Bronchial epithelial cell (primary cell): ENCODE results near the gene ASAP2. TPM values are rescaled to one million over a fixed set of nuclear protein-coding genes. Genes with fewer than 3 reads are reported as not detected.

ENCODE experiments used
- DNase-seq: peaks from one replicate; pipeline ENCODE4 v3.0.0-alpha.2; 2010; ENCODE audit warnings: low read depth
- FAIRE-seq: peaks from 2 replicates; lab custom pipeline; 2011; peaks lifted over from hg19 to GRCh38; lab: Jason Lieb, UNC
- H3K27me3 ChIP-seq: 2 replicates; pipeline ENCODE4 v1.5.1; 2011; ENCODE audit warnings: low read length; ENCODE audit not compliant: control insufficient read depth, insufficient read depth
- H3K36me3 ChIP-seq: 2 replicates; pipeline ENCODE4 v1.5.1; 2011; ENCODE audit warnings: low read length; ENCODE audit not compliant: control insufficient read depth, insufficient read depth
- H3K4me3 ChIP-seq: 2 replicates; pipeline ENCODE4 v1.5.1; 2011; ENCODE audit warnings: mild to moderate bottlenecking, low read depth, low read length, control low read depth
- CTCF ChIP-seq: IDR thresholded peaks from 2 replicates; pipeline ENCODE4 v1.5.1; 2011; ENCODE audit warnings: mild to moderate bottlenecking, moderate library complexity, low read length, control low read depth, inconsistent platforms; ENCODE audit not compliant: insufficient read depth, severe bottlenecking
- total RNA-seq: library from RNA; depleted of rRNA; stranded (reverse); fragments of >200 nt; gene quantifications from 2 replicates; pipeline ENCODE4 v1.2.1, GENCODE V29; 2014

ASAP2 gene
- total RNA-seq, 1 donor from 2014 or later = 25.5 TPM

- no peak for FAIRE-seq
- no peak for TF ChIP-seq CTCF
- Histone ChIP-seq H3K27me3 (no peaks in the 10 kb centered on the region), H3K36me3 (peaks cover 2% of the 10 kb centered on the region), H3K4me3 (no peak overlapping the region)
- DNase-seq = no peak
Observed at GRCh38 chr2:9222239-9222892, 15.8 kb downstream of the ASAP2 start.

- no peak for TF ChIP-seq CTCF
- no peak for FAIRE-seq
- H3K27me3 ChIP-seq = no peaks in the 10 kb centered on the region
- H3K36me3 ChIP-seq = peaks cover 2% of the 10 kb centered on the region
- no peak for DNase-seq
- no peak overlapping the region for H3K4me3 ChIP-seq
Observed at GRCh38 chr2:9222893-9223287, 16.3 kb downstream of the ASAP2 start.

- TF ChIP-seq CTCF = no peak
- peaks cover 2% of the 10 kb centered on the region for H3K36me3 ChIP-seq
- FAIRE-seq (no peak), DNase-seq (no peak)
- H3K27me3 ChIP-seq = no peaks in the 10 kb centered on the region
- no peak overlapping the region for H3K4me3 ChIP-seq
Observed at GRCh38 chr2:9225806-9226205, 19.2 kb downstream of the ASAP2 start.

GRCh38 chr2:9226458-9227380, 20.1 kb downstream of the ASAP2 start:
- Histone ChIP-seq H3K36me3 (peaks cover 2% of the 10 kb centered on the region), H3K27me3 (no peaks in the 10 kb centered on the region), H3K4me3 (no peak overlapping the region)
- FAIRE-seq (no peak), DNase-seq (no peak)
- TF ChIP-seq CTCF = no peak

GRCh38 chr2:9228088-9228751, 21.6 kb downstream of the ASAP2 start:
- H3K4me3 ChIP-seq = no peak overlapping the region
- no peak for TF ChIP-seq CTCF
- H3K27me3 ChIP-seq = no peaks in the 10 kb centered on the region
- DNase-seq (peak; percentile 59), FAIRE-seq (no peak)
- H3K36me3 ChIP-seq = peaks cover 2% of the 10 kb centered on the region
